SK-N-MC (cell line): Measurements from ENCODE around the gene TFDP2.

Experiments used
- EZH2 ChIP-seq: fragments of 200-600 bp; sonication (generic); IDR thresholded peaks from one replicate; pipeline ENCODE4 v1.6.1; 2017; ENCODE audit warnings: antibody characterized with exemption
- FOXP2 ChIP-seq: optimal IDR thresholded peaks from 2 replicates; pipeline ENCODE3; 2011; ENCODE audit warnings: mild to moderate bottlenecking, moderate library complexity; ENCODE audit not compliant: insufficient read depth; ENCODE audit errors: extremely low read length, control extremely low read depth
- POLR2AphosphoS5 ChIP-seq: IDR thresholded peaks from 2 replicates; pipeline ENCODE4 v1.6.1; 2012; ENCODE audit warnings: mild to moderate bottlenecking, low read depth, low read length, borderline replicate concordance

DNA sequence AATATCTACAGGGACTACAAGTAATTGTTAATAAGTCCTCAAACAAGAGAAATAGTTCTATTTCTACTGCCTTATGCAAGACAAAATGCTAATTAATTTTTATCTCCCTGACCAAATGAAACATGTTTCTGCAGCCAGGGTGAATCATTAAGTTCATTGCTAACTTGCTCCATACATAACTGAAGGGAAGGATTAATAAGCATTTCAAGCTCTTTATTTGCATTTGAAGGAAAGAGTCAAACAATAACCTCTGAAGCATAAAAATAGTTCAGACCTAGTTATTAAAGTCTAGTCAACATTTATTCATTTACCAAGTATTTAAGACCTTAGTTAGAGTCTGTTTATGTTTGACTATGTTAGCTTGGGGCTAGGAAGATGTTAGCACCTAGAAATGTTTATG lies 152.9 kb downstream of the TFDP2 start:
- no peak for TF ChIP-seq POLR2AphosphoS5
- TF ChIP-seq EZH2, result no peak
- no peak for TF ChIP-seq FOXP2
